ENCODE measurements around the gene C1RL.

GRCh38 chr12:7106082-7106481 lies 2.9 kb downstream of the C1RL start:
- TF ChIP-seq POLR2A (IDR thresholded peaks at IDR 0.05) = no peak
- no peak for TF ChIP-seq CTCF (IDR thresholded peaks at IDR 0.05 in 8 of 11, conservative IDR thresholded peaks at IDR 0.05 in 3 of 11)
- TF ChIP-seq POLR2AphosphoS5 (IDR thresholded peaks at IDR 0.05) = no peak

Data from spleen (tissue), 7 donors.